HAP-1 (cell line): Measurements from ENCODE around the gene NPIPA1.
"Not testable (repeated sequence)": the region's sequence is repeated elsewhere in the genome, so short reads cannot be mapped to it uniquely, and the experiment has no call there.

Source experiments
- DNase-seq, 2 experiments: peaks; one replicate each; pipeline ENCODE4 v3.0.0-alpha.2; 2016 to 2020; ENCODE audit warnings: low spot score in 2 of 2
- H3K27me3 ChIP-seq: fragments of 250-450 bp; sonication (Bioruptor Pico); 2 replicates; pipeline ENCODE4 v1.5.1; 2020; ENCODE audit warnings: low read depth, mild to moderate bottlenecking, moderate library complexity
- H3K36me3 ChIP-seq: fragments of 250-450 bp; sonication (Bioruptor Pico); replicated peaks from 2 replicates; pipeline ENCODE4 v1.5.1; 2020; ENCODE audit warnings: mild to moderate bottlenecking
- H3K4me1 ChIP-seq: fragments of 250-450 bp; sonication (Bioruptor Pico); 2 replicates; pipeline ENCODE4 v1.5.1; 2020; ENCODE audit warnings: mild to moderate bottlenecking
- H3K4me3 ChIP-seq: fragments of 250-450 bp; sonication (Bioruptor Pico); 2 replicates; pipeline ENCODE4 v1.5.1; 2020; ENCODE audit warnings: mild to moderate bottlenecking, moderate library complexity
- H3K9me3 ChIP-seq: fragments of 250-450 bp; sonication (Bioruptor Pico); 2 replicates; pipeline ENCODE4 v1.5.1; 2020; ENCODE audit warnings: mild to moderate bottlenecking, moderate library complexity
- in situ Hi-C: fragments of 300-500 bp; cut with MboI; formaldehyde crosslinking; loops from 3 replicates; pipeline ENCODE4 v1.14.3; 2020; ENCODE audit warnings: low sequenced_read_pairs, inconsistent platforms, mixed read lengths

Gene NPIPA1

DNA sequence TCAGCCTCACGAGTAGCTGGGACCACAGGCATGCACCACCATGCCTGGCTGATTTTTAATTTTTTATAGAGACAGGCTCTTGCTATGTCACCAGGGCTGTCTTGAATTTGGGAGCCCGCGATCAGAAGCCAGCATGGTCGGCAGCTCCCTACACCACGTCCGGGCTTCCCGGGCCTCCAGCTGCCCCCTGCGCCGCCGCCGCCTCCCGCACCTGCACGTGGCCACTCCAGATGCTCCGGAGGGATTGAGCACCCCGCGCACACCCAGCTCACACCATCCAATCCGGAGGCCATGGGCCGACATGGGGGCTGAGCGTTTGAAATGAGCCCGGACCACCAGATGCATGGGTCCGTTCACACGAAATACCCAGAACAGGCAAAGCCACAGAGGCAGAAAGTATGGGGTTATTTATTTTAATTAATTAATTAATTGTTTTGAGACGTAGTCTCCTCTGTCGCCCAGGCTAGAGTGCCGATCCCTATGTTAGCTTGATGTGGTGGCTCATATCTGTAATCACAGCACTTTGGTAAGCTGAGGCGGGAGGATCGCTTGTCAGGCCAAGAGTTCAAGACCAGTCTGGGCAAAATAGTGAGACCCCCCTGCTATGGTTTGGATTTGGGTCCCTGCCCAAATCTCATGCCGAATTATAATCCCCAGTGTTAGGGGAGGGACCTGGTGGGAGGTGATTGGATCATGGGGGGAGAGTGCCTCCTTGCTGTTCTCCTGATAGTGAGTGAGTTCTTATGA, 20.5 kb downstream of the NPIPA1 start:
- in situ Hi-C loops, result no loop called here
- H3K4me1 ChIP-seq, result no peaks in the 10 kb centered on the region
- H3K27me3 ChIP-seq, result no peaks in the 10 kb centered on the region
- no peak for DNase-seq
- no peaks in the 10 kb centered on the region for H3K9me3 ChIP-seq
- no peaks in the 10 kb centered on the region for H3K36me3 ChIP-seq
- no peak overlapping the region for H3K4me3 ChIP-seq

DNA sequence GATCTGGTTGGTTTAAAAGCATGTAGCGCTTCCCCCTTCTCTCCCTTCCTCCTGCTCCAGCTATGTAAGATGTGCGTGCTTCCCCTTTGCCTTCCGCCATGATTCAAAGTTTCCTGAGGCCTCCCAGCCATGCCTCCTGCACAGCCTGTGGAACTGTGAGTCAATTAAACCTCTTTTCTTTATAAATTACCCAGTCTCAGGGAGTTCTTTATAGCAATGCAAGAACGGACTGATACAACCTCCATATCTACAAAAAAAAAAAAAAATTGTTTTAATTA, 21.0 kb downstream of the NPIPA1 start:
- in situ Hi-C loops, result no loop called here

DNA sequence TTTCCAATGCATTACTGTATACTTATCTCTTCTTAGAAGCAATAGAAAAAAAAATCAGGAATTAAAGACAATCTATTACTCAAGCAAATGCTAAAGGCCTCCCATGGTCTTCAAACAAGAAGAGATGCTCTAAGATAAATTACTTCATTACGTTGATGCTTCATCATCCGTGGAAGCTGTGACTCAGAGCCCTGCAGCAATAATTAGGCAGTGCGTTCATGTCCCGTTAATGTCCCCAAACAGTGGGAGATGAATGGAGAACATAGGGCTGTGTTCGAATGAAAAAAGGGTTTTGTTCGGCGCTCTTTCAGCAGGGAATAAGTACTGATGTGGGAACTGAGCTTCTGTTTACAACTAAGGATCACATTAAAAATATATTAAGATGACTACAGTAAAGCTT, 21.7 kb downstream of the NPIPA1 start:
- Histone ChIP-seq H3K27me3 (no peaks in the 10 kb centered on the region), H3K4me1 (no peaks in the 10 kb centered on the region), H3K9me3 (no peaks in the 10 kb centered on the region), H3K4me3 (no peak overlapping the region), H3K36me3 (no peaks in the 10 kb centered on the region)
- peak in 1 of 2 experiments; percentile 23 for DNase-seq
- in situ Hi-C loops, result no loop called here

More for the DNA sequence above, 21.0 kb downstream of the NPIPA1 start:
- Histone ChIP-seq H3K4me1 (no peaks in the 10 kb centered on the region), H3K36me3 (no peaks in the 10 kb centered on the region), H3K27me3 (no peaks in the 10 kb centered on the region), H3K4me3 (no peak overlapping the region), H3K9me3 (no peaks in the 10 kb centered on the region)
- no peak for DNase-seq

- in situ Hi-C loops, result no loop called here
- H3K9me3 ChIP-seq, result no peaks in the 10 kb centered on the region
- H3K36me3 ChIP-seq, result no peaks in the 10 kb centered on the region
- no peaks in the 10 kb centered on the region for H3K4me1 ChIP-seq
- no peak overlapping the region for H3K4me3 ChIP-seq
- H3K27me3 ChIP-seq, result no peaks in the 10 kb centered on the region
- DNase-seq, result no peak
These were observed 24.4 kb downstream of the NPIPA1 start for GRCh38 chr16:14961405-14962186.

DNA sequence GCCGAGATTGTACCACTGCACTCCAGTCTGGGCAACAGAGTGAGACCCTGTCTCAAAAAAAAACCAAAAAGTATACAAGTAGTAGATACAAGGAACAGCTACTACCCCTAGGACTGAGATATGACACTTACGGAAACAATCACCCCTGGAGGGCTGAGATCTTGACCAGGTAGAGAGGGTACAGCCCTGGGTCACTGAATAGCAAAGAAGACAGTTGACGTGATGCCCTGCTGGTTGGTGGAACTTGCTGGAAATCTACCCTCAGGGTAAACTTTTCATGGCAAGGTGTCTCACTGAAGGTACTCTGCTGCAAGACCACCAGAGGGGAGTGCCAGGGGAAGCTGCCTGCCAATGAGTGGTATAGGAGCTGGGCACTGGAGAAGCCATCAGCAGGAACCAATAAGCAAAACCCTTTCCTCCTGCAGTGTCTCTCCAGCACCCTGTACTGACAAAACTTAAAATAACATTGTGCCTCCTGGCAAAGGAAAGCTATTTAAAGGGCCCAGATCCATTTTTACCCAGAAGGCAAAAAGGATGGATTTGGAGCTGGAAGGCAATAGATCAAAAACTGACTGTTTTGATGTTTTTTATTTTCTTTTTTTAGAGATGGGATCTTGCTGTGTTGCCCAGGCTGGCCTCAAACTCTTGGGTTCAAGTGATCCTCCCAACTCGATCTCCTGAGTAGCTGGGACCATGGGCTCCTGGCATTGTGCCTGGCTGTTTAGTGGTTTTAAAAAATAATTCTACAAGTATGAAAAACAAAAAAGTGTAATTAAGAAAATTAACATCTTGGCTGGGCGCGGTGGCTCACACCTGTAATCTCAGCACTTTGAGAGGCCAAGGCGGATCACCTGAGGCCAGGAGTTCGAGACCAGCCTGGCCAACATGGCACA, 26.3 kb downstream of the NPIPA1 start:
- H3K4me3 ChIP-seq, result no peak overlapping the region
- no peaks in the 10 kb centered on the region for H3K4me1 ChIP-seq
- no peaks in the 10 kb centered on the region for H3K9me3 ChIP-seq
- in situ Hi-C loops, result no loop called here
- H3K27me3 ChIP-seq, result no peaks in the 10 kb centered on the region
- no peak for DNase-seq
- no peaks in the 10 kb centered on the region for H3K36me3 ChIP-seq

GRCh38 chr16:14965328-14965727, 28.1 kb downstream of the NPIPA1 start:
- no peak for DNase-seq
- Histone ChIP-seq H3K4me1 (no peaks in the 10 kb centered on the region), H3K27me3 (no peaks in the 10 kb centered on the region), H3K4me3 (no peak overlapping the region), H3K9me3 (no peaks in the 10 kb centered on the region), H3K36me3 (no peaks in the 10 kb centered on the region)
- in situ Hi-C loops, result no loop called here

GRCh38 chr16:14969795-14970194, 32.6 kb downstream of the NPIPA1 start:
- H3K9me3 ChIP-seq, DNase-seq, in situ Hi-C loops, H3K4me3 ChIP-seq, H3K36me3 ChIP-seq, H3K27me3 ChIP-seq, H3K4me1 ChIP-seq: not testable (repeated sequence)

DNA sequence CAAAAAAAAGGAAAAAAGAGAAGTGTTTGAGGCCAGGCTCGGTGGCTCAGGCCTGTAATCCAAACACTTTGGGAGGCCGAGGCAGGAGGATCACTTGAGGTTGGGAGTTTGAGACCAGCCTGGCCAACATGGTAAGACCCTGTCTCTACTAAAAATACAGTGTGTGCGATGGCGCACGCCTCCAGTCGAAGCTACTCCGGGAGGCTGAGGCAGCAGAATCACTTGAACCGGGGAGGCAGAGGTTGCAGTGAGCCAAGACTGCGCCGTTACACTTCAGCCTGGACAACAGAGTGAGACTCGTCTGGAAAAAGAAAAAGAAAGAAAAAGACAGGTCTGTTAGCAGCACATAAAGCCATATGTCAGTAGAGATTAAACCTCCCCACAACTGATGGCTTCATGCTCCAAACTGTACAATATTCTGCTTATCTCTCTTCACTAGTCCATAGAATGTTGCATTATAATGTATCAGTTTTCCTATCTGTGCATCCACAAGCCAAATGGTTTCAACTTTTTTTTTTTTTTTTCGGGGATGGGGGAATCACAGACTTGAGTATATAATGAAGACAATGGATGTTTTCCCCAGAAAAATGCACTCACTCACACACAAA, 34.5 kb downstream of the NPIPA1 start:
- H3K9me3 ChIP-seq, in situ Hi-C loops, DNase-seq: not testable (repeated sequence)

GRCh38 chr16:14973785-14974322, 36.6 kb downstream of the NPIPA1 start:
- H3K4me1 ChIP-seq, H3K27me3 ChIP-seq, H3K36me3 ChIP-seq, H3K9me3 ChIP-seq, in situ Hi-C loops: not testable (repeated sequence)
- DNase-seq, result peak in 1 of 2 experiments; percentile 35
- peak overlapping the region; percentile 79 for H3K4me3 ChIP-seq

More for the DNA sequence above, 34.5 kb downstream of the NPIPA1 start:
- H3K4me1 ChIP-seq, H3K36me3 ChIP-seq, H3K27me3 ChIP-seq, H3K4me3 ChIP-seq: not testable (repeated sequence)

DNA sequence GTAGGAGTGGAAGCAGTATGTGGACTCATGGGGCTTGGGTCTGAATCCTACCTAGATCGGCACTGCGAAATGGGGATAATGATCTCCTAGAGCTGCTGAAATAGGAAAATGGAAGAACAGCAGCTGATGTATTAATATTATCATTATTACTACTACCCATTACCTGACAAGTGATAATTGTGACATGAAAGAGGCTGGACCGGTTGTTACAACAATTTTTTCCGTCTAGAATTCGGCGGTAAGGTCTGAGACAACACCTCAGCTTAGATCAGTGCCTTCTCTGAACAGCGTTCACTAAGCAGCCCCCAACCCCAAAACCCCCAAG, 37.0 kb downstream of the NPIPA1 start:
- peak in 1 of 2 experiments; percentile 28 for DNase-seq
- H3K27me3 ChIP-seq, in situ Hi-C loops, H3K36me3 ChIP-seq, H3K4me1 ChIP-seq, H3K9me3 ChIP-seq: not testable (repeated sequence)
- H3K4me3 ChIP-seq, result peak overlapping the region; percentile 79

- H3K4me1 ChIP-seq, H3K27me3 ChIP-seq, H3K36me3 ChIP-seq, H3K9me3 ChIP-seq, in situ Hi-C loops: not testable (repeated sequence)
- DNase-seq, result peak; percentile 55 to 93
- peak within 1 kb of the TSS; percentile 79 for H3K4me3 ChIP-seq
These were observed 37.6 kb downstream of the NPIPA1 start, which contains the start of gene PDXDC1 for GRCh38 chr16:14974656-14975417. TSS of gene PDXDC1 (plus strand) at chr16:14975026. CDS start at chr16:14975200, 174 bp downstream.

DNA sequence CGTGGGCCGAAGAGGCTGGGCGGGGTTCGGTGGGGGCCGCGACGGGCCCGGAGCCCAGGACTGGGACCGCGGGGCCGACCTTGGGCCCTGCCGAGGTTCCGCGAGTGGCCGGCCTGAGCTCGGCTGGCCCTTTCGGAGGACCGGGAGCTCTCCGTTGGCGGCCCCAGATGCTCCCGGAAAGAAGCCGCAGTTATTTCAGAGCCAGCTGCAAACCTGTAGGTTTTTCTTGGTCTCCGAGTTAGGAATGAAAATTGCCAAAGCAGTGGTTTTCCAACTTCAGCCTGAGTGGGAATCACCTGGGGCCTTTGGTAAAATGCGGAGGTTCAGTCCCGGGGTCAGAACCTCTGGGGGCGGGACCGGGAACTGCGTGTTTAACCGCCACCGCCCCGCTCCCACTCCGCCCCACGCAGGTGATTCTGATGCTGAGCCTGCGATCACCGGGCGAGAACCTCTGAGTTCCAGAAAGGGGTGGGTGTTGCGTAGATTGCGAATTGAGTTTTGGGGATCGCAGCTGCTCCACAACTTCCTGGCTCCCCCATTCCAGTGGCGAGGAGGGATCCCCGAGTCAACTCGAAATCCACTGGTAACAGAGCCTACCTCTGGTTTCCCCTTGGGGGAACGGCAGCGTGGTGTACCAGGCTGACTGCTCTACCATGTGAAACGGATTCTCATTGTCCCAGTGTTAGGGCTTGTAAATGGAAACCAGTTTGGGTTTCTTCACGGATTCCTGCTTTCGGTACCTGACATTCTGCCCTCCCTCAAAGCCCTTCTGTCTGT, 38.4 kb downstream of the NPIPA1 start:
- peak in 1 of 2 experiments; percentile 19 for DNase-seq
- H3K9me3 ChIP-seq, H3K4me1 ChIP-seq, H3K27me3 ChIP-seq, H3K36me3 ChIP-seq, in situ Hi-C loops: not testable (repeated sequence)
- H3K4me3 ChIP-seq, result peak overlapping the region; percentile 79
